Measurements from ENCODE around the gene PPIF. TPM values are rescaled to one million over a fixed set of nuclear protein-coding genes. Genes with fewer than 3 reads are reported as not detected.

PPIF gene
- total and polyA plus RNA-seq, 2 donors (not counting 1 experiment from before 2014, with no cell fraction given) = 50.4 to 100 TPM

DNA sequence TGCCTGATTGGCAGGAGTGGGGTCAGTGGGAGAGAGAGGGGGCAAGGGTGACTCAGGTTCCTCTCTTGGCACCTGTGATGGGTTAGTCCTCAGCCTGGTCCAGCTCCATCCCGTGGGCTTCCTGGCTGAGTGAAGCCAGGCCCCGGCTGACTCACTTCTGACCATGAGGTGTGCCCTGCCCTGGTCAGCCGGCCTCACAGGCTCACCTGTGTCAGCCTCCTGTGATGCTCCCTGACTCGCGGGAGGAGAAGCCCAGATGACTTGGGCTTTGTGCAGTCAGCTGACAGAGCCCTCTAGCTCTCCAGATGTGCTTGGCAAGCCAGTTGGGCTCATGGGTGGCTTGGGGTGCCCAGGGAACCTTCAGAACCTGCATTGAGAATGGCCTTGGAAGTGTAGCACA lies 16.0 kb upstream of the PPIF start:
- Mint-ChIP-seq H3K27ac (peak overlapping the region; percentile 71), H3K4me1 (peaks cover 20% of the 10 kb centered on the region), H3K27me3 (no peaks in the 10 kb centered on the region), H3K9me3 (ENCODE audit: insufficient read depth) (no peaks in the 10 kb centered on the region), H3K4me3 (peak overlapping the region; percentile 57)
- Histone ChIP-seq H3K36me3 (replicated peaks in 1 of 2; ENCODE audit: control extremely low read depth in 1 of 2, control insufficient read depth in 1 of 2, extremely low read depth in 1 of 2, insufficient read depth in 2 of 2, low read length in 1 of 2) (no peaks in the 10 kb centered on the region), H3K4me1 (ENCODE audit: control insufficient read depth in 2 of 2, insufficient read depth in 2 of 2, low read length in 2 of 2) (peaks cover 8 to 13% of the 10 kb centered on the region in 2 donors), H3K9me3 (ENCODE audit: control extremely low read depth in 1 of 3, control insufficient read depth in 2 of 3, insufficient read depth in 1 of 3, low read length in 2 of 3) (peaks cover 0 to 4% (median 2%) of the 10 kb centered on the region in 3 donors), H2AFZ (ENCODE audit: insufficient read depth, low read depth, low read length, poor library complexity, severe bottlenecking) (no peak overlapping the region), H3K9ac (ENCODE audit: low read length) (no peak overlapping the region), H3K27me3 (replicated peaks in 1 of 4; ENCODE audit: control extremely low read depth in 1 of 4, control insufficient read depth in 3 of 4, insufficient read depth in 4 of 4, low read length in 3 of 4) (no peaks in the 10 kb centered on the region), H3K27ac (ENCODE audit: low read length in 2 of 2) (no peak overlapping the region), H3K79me2 (ENCODE audit: control insufficient read depth, insufficient read depth, low read length) (no peaks in the 10 kb centered on the region), H4K20me1 (ENCODE audit: control insufficient read depth, insufficient read depth, low read length, poor library complexity, severe bottlenecking) (no peaks in the 10 kb centered on the region), H3K4me3 (ENCODE audit: control extremely low read depth in 1 of 5, extremely low read depth in 1 of 5, insufficient read depth in 1 of 5, low read depth in 2 of 5, low read length in 4 of 5) (no peak overlapping the region), H3K4me2 (replicated peaks; ENCODE audit: low read depth, low read length, poor library complexity, severe bottlenecking) (peak overlapping the region; percentile 29)
- CTCF ChIA-PET = interaction anchor here (1.0 to 2.1 kb wide), 4 partner anchors 9 to 45 kb away, joined by 3 to 9 read pairs (median 4); no protein-coding TSS in a partner anchor
- ATAC-seq (ENCODE audit: low read depth) (peak; percentile 22), DNase-seq (no peak)
- TF ChIP-seq, protein P1, sequence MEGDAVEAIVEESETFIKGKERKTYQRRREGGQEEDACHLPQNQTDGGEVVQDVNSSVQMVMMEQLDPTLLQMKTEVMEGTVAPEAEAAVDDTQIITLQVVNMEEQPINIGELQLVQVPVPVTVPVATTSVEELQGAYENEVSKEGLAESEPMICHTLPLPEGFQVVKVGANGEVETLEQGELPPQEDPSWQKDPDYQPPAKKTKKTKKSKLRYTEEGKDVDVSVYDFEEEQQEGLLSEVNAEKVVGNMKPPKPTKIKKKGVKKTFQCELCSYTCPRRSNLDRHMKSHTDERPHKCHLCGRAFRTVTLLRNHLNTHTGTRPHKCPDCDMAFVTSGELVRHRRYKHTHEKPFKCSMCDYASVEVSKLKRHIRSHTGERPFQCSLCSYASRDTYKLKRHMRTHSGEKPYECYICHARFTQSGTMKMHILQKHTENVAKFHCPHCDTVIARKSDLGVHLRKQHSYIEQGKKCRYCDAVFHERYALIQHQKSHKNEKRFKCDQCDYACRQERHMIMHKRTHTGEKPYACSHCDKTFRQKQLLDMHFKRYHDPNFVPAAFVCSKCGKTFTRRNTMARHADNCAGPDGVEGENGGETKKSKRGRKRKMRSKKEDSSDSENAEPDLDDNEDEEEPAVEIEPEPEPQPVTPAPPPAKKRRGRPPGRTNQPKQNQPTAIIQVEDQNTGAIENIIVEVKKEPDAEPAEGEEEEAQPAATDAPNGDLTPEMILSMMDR (IDR thresholded peaks at IDR 0.05) = no peak
- no peak for TF ChIP-seq EZH2 (IDR thresholded peaks at IDR 0.05; ENCODE audit: borderline replicate concordance, insufficient read depth, low read depth, low read length, poor library complexity, severe bottlenecking)
- WGBS (ENCODE audit: insufficient coverage) = 90% methylated on average over 5 of the region's 5 CpGs
- intact Hi-C loops (cut with micrococcal nuclease) = loop anchor here (1.0 to 5.0 kb wide), 2 partner anchors 16 to 89 kb away; partner anchors contain the start of gene PPIF
- POLR2A ChIA-PET = interaction anchor here (0.5 to 1.0 kb wide), 3 partner anchors 13 to 1278 kb away, joined by 3 to 4 read pairs (median 3); no protein-coding TSS in a partner anchor

DNA sequence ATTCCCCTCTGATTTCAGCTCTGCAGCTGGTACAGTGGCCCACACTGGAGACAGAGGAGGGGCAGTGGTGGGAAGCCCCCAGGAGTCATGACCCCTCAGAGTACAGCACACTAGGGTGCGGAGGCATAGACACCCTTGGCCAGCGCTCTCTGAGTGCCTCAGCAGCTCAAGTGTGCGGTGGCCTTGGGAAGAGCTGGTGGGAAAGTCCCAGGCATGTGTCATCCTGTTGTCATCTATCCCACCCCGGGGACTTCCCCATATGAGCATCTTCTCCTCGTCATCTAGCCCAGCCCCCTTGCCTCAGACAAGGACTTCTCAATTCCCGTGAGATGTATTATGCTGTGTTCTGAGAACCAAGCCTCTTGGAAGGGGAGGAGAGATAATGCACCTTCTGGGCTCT lies 15.6 kb upstream of the PPIF start:
- 50% methylated on average over 3 of the region's 6 CpGs for WGBS (ENCODE audit: insufficient coverage)
- no peak overlapping the region for H2AFZ ChIP-seq (ENCODE audit: insufficient read depth, low read depth, low read length, poor library complexity, severe bottlenecking)
- Mint-ChIP-seq H3K4me1 (peaks cover 20% of the 10 kb centered on the region), H3K27ac (peak overlapping the region; percentile 71), H3K4me3 (peak overlapping the region; percentile 57), H3K27me3 (no peaks in the 10 kb centered on the region), H3K9me3 (ENCODE audit: insufficient read depth) (no peaks in the 10 kb centered on the region)
- H3K9me3 ChIP-seq (ENCODE audit: control extremely low read depth in 1 of 3, control insufficient read depth in 2 of 3, insufficient read depth in 1 of 3, low read length in 2 of 3) = peaks cover 0 to 4% (median 2%) of the 10 kb centered on the region in 3 donors
- H3K9ac ChIP-seq (ENCODE audit: low read length) = no peak overlapping the region
- ATAC-seq (ENCODE audit: low read depth) = peak; percentile 93
- H4K20me1 ChIP-seq (ENCODE audit: control insufficient read depth, insufficient read depth, low read length, poor library complexity, severe bottlenecking) = no peaks in the 10 kb centered on the region
- no peaks in the 10 kb centered on the region for H3K79me2 ChIP-seq (ENCODE audit: control insufficient read depth, insufficient read depth, low read length)
- no peak for TF ChIP-seq EZH2 (IDR thresholded peaks at IDR 0.05; ENCODE audit: borderline replicate concordance, insufficient read depth, low read depth, low read length, poor library complexity, severe bottlenecking)
- TF ChIP-seq, protein P1 (IDR thresholded peaks at IDR 0.05) = no peak
- no peaks in the 10 kb centered on the region for H3K27me3 ChIP-seq (replicated peaks in 1 of 4; ENCODE audit: control extremely low read depth in 1 of 4, control insufficient read depth in 3 of 4, insufficient read depth in 4 of 4, low read length in 3 of 4)
- H3K4me2 ChIP-seq (replicated peaks; ENCODE audit: low read depth, low read length, poor library complexity, severe bottlenecking) = peak overlapping the region; percentile 29
- ChIA-PET POLR2A (interaction anchor here (0.5 to 1.0 kb wide), 3 partner anchors 14 to 1279 kb away, joined by 3 to 4 read pairs (median 3); no protein-coding TSS in a partner anchor), CTCF (interaction anchor here (1.0 to 2.1 kb wide), 3 partner anchors 9 to 45 kb away, joined by 3 to 9 read pairs (median 5); no protein-coding TSS in a partner anchor)
- H3K4me1 ChIP-seq (ENCODE audit: control insufficient read depth in 2 of 2, insufficient read depth in 2 of 2, low read length in 2 of 2) = peaks cover 8 to 13% of the 10 kb centered on the region in 2 donors
- intact Hi-C loops (cut with micrococcal nuclease) = loop anchor here (1.0 to 5.0 kb wide), 4 partner anchors 14 to 89 kb away; partner anchors contain the start of gene PPIF
- no peaks in the 10 kb centered on the region for H3K36me3 ChIP-seq (replicated peaks in 1 of 2; ENCODE audit: control extremely low read depth in 1 of 2, control insufficient read depth in 1 of 2, extremely low read depth in 1 of 2, insufficient read depth in 2 of 2, low read length in 1 of 2)
- peak; percentile 87 for DNase-seq
- no peak overlapping the region for H3K4me3 ChIP-seq (ENCODE audit: control extremely low read depth in 1 of 5, extremely low read depth in 1 of 5, insufficient read depth in 1 of 5, low read depth in 2 of 5, low read length in 4 of 5)
- H3K27ac ChIP-seq (ENCODE audit: low read length in 2 of 2) = no peak overlapping the region
